Common myeloid progenitor, CD34-positive (primary cell): ENCODE measurements around the gene DNASE2B.

Experiments used
- CTCF ChIA-PET: fragments of 350-600 bp; sonication (Branson Sonifier 250); formaldehyde crosslinking; loops from one replicate; lab custom pipeline; 2021; ENCODE audit warnings: antibody characterized with exemption; lab: Charles Lee
- POLR2A ChIA-PET: fragments of 350-600 bp; sonication (Branson Sonifier 250); formaldehyde crosslinking; loops from one replicate; lab custom pipeline; 2021; ENCODE audit warnings: antibody characterized with exemption; lab: Charles Lee
- DNase-seq, 3 donors: peaks; one replicate each; pipeline versions ENCODE4 v3.0.0 to v3.0.0-alpha.2; 2013
- H3K27ac ChIP-seq, 2 experiments: 1 replicate in 1 of 2; 2 replicates in 1 of 2; pipeline ENCODE4 v1.7.0; 2013; ENCODE audit warnings: inconsistent platforms in 2 of 2, low read length in 2 of 2, mild to moderate bottlenecking in 2 of 2, low read depth in 1 of 2, moderate library complexity in 1 of 2; ENCODE audit not compliant: severe bottlenecking in 2 of 2, insufficient read depth in 1 of 2, poor library complexity in 1 of 2
- H3K27me3 ChIP-seq, 5 experiments: replicated peaks in 2 of 5; 1 replicate in 3 of 5; 2 replicates in 2 of 5; pipeline versions ENCODE4 v1.6.1 to v1.7.0; 2013; ENCODE audit warnings: low read length in 4 of 5, mild to moderate bottlenecking in 2 of 5, moderate library complexity in 2 of 5, inconsistent platforms in 1 of 5; ENCODE audit not compliant: insufficient read depth in 5 of 5, control insufficient read depth in 4 of 5
- H3K36me3 ChIP-seq, 4 experiments: 1 replicate in 2 of 4; 2 replicates in 2 of 4; pipeline versions ENCODE4 v1.6.1 to v1.7.0; 2013; ENCODE audit warnings: low read length in 3 of 4, control low read depth in 1 of 4, mild to moderate bottlenecking in 1 of 4; ENCODE audit not compliant: control insufficient read depth in 4 of 4, insufficient read depth in 4 of 4
- H3K4me1 ChIP-seq, 4 experiments: 1 replicate in 3 of 4; 2 replicates in 1 of 4; pipeline versions ENCODE4 v1.6.1 to v1.7.1; 2013; ENCODE audit warnings: low read length in 3 of 4, mild to moderate bottlenecking in 3 of 4, control low read depth in 1 of 4, inconsistent platforms in 1 of 4, moderate library complexity in 1 of 4; ENCODE audit not compliant: control insufficient read depth in 4 of 4, insufficient read depth in 4 of 4; ENCODE audit errors: control extremely low read depth in 1 of 4
- H3K4me3 ChIP-seq, 7 experiments: 1 replicate in 4 of 7; 2 replicates in 3 of 7; pipeline versions ENCODE4 v1.5.1 to v1.7.0; 2013; ENCODE audit warnings: mild to moderate bottlenecking in 7 of 7, low read length in 6 of 7, moderate library complexity in 6 of 7, inconsistent platforms in 2 of 7, low read depth in 2 of 7, control low read depth in 1 of 7; ENCODE audit not compliant: insufficient read depth in 4 of 7, control insufficient read depth in 1 of 7; ENCODE audit errors: extremely low read depth in 1 of 7
- H3K9me3 ChIP-seq, 5 experiments: 1 replicate in 4 of 5; 2 replicates in 1 of 5; pipeline versions ENCODE4 v1.6.1 to v1.7.1; 2013; ENCODE audit warnings: low read length in 4 of 5, mild to moderate bottlenecking in 2 of 5, inconsistent platforms in 1 of 5, low read depth in 1 of 5, moderate library complexity in 1 of 5; ENCODE audit not compliant: control insufficient read depth in 4 of 5, insufficient read depth in 2 of 5; ENCODE audit errors: control extremely low read depth in 1 of 5
- WGBS: methylation state at CpG from one replicate; pipeline ENCODE4 v1.1.5; 2013; ENCODE audit not compliant: insufficient coverage; 5-methylcytosine and 5-hydroxymethylcytosine counted together

The DNASE2B gene

DNA sequence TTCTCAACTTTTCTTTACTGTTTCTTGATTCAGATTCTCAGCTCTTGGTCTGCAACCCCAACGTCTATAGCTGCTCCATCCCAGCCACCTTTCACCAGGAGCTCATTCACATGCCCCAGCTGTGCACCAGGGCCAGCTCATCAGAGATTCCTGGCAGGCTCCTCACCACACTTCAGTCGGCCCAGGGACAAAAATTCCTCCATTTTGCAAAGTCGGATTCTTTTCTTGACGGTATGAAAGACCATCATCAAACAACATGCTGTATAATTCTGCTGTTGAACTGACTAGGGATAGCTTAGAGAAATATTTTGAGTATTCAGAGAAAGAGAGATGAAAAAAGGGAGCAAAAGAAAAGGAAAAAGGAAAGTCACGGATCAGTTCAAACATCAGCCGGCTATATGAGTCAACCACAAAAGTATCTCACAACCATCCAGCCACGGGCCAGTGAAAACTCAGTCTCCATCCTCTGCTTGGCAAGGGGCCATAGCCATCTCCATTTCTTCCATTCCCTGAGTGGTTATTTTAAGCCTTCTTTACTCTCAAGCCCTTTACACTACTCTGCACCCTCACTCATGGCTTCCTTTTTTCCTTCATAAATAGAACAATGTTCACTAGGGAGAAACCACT lies 14.1 kb downstream of the DNASE2B start:
- Histone ChIP-seq H3K36me3 (no peaks in the 10 kb centered on the region), H3K4me1 (no peaks in the 10 kb centered on the region), H3K9me3 (peaks cover 0 to 1% (median 0%) of the 10 kb centered on the region in 5 experiments), H3K27me3 (no peaks in the 10 kb centered on the region), H3K4me3 (no peak overlapping the region), H3K27ac (no peak overlapping the region)
- ChIA-PET POLR2A (no interaction called here), CTCF (no interaction called here)
- WGBS = 100% methylated on average over 3 of the region's 7 CpGs
- DNase-seq = no peak

DNA sequence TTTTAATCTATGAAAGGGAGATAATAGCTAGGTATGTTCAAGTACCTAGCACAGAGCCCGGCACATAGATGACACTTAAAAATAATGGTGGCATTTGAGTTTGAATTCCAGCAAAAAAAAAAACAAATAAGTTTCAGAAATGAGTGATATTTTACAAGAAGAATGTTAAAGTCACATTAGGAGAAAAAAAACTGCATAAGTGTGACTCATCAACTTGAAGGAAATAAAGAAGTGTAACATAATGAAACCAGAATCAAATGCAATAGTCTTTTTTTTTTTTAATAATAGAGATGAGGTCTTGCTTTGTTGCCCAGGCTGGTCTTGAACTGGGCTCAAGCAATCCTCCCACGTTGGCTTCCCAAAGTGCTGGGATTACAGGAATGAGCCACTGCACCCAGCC lies 17.1 kb downstream of the DNASE2B start:
- ChIA-PET POLR2A (no interaction called here), CTCF (no interaction called here)
- Histone ChIP-seq H3K9me3 (peaks cover 0 to 1% (median 0%) of the 10 kb centered on the region in 5 experiments), H3K4me1 (no peaks in the 10 kb centered on the region), H3K27ac (no peak overlapping the region), H3K4me3 (no peak overlapping the region), H3K27me3 (no peaks in the 10 kb centered on the region), H3K36me3 (no peaks in the 10 kb centered on the region)
- no CpG with 5 or more reads among the region's 2 CpGs for WGBS
- DNase-seq = peak in 2 of 3 donors; percentile 54 to 60

DNA sequence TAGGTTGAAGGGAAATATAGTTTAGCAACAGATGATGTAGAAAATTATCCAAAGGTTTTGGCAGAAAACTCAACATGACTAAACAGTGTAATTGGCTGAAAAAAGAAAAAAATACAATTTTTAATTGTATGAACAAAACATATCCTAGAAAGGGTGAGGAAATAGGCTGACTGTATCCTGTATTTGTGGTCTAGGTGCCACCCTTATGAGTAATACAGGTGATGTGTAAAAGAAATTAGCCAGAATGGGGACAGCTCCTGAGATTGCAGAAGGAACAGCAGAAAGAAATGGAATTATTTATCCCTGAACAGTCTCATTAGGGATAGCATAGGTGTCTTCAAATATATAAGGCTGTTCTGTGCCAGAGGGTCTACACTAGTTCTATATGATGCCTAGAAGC lies 24.6 kb downstream of the DNASE2B start:
- Histone ChIP-seq H3K9me3 (no peaks in the 10 kb centered on the region), H3K36me3 (no peaks in the 10 kb centered on the region), H3K27ac (no peak overlapping the region), H3K4me1 (peaks cover 0 to 7% (median 0%) of the 10 kb centered on the region in 4 experiments), H3K4me3 (no peak overlapping the region), H3K27me3 (no peaks in the 10 kb centered on the region)
- DNase-seq = no peak
- CTCF ChIA-PET = interaction anchor here (1.2 to 2.5 kb wide), 2 partner anchors 9 to 11 kb away, joined by 3 to 12 read pairs; no protein-coding TSS in a partner anchor
- POLR2A ChIA-PET = no interaction called here

DNA sequence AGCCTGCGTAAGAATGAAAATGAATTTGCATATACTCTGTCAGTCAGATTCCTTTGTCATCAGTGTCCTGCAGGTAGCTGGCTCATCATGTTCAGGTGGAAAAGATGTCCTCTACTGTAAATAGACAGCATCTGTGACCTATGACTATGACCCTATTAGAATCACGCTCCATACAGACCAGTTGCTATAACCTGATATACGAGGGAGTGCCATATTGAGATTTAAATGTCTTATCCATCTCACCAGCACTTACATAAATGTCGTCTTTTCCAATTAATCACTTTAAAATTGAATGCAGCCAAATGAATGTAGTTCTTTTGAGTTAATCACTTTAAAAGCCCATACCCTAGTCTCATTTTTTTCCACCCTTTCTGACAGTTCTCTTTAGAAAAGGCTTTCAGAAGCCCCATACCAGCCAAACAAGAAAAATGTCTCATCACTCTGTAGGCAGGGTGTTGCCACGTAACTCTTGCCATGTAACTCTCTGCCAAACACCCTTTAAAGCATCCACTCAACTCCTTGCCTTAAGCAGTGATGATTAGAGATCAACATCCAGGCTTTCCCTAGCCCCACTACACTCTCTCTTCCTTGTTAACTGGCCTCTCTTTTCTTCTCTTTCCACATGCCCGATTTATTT lies 26.3 kb downstream of the DNASE2B start:
- ChIA-PET POLR2A (no interaction called here), CTCF (interaction anchor here (2.5 kb wide), 1 partner anchor 9 kb away, joined by 12 read pairs; no protein-coding TSS in a partner anchor)
- no peak overlapping the region for H3K27ac ChIP-seq
- peaks cover 0 to 7% (median 0%) of the 10 kb centered on the region in 4 experiments for H3K4me1 ChIP-seq
- H3K9me3 ChIP-seq = peaks cover 0 to 2% (median 0%) of the 10 kb centered on the region in 5 experiments
- H3K27me3 ChIP-seq = no peaks in the 10 kb centered on the region
- DNase-seq = no peak
- WGBS = 100% methylated on average over 4 of the region's 6 CpGs
- no peak overlapping the region for H3K4me3 ChIP-seq
- H3K36me3 ChIP-seq = no peaks in the 10 kb centered on the region

DNA sequence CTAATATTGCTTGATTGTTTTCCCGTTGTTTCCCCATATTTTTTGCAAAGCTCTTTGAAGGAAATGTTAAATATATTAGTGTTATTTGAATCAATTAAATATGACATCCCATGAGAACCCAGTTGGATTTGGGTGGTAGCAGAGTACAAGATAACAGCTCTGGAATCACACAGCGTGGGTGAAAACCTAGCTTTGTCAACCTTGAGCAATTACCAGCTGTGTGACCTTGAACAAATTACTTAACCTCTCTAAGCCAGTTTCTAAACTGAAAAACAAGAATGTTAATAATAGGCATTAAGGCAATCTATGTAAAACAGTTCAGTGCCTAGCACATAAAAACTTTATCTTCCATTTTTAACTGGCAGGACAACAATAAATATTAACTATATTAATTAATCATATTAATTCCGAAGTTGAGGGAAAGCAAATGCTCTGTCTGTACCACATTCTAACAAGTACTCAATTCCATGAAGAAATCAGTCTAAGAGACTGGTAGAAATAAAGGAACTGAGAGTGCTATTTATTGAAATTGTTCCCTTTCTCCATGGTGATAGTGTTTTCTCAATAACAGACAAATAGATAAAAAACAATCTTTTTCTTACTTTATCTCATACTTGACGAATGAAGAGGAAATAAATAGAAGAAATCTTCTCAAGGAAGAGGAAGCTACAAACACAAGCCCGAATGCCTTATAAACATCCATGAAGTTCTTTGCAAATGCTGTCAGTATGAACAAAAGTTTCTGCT lies 27.0 kb downstream of the DNASE2B start:
- CTCF ChIA-PET = interaction anchor here (0.6 to 2.5 kb wide), 3 partner anchors 9 to 123 kb away, joined by 3 to 12 read pairs (median 4); no protein-coding TSS in a partner anchor
- 100% methylated on average over 1 of the region's 5 CpGs for WGBS
- DNase-seq = peak in 2 of 3 donors; percentile 34 to 41
- Histone ChIP-seq H3K27me3 (no peaks in the 10 kb centered on the region), H3K36me3 (peaks cover 0 to 2% (median 0%) of the 10 kb centered on the region in 4 experiments), H3K27ac (no peak overlapping the region), H3K4me1 (peaks cover 0 to 7% (median 0%) of the 10 kb centered on the region in 4 experiments), H3K4me3 (no peak overlapping the region), H3K9me3 (peaks cover 0 to 9% (median 2%) of the 10 kb centered on the region in 5 experiments)
- POLR2A ChIA-PET = no interaction called here

DNA sequence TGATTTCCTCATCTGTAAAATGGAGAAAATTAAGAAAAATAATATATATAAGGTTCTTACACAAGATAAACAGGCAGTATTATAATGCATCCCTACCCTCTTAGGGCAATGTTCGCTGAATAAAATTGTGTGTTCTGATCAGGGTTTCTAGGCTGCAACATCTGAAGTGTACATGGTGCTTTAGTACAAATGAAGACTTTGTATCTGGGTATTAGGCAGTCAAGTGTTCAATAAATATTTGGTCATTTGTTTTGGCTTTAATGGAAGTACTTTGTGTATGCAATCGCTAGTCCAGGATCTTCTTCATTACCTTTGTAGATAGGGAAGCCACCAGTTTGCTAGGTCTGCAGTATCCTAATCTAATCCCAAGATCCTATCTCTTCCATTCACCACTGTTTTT lies 28.1 kb downstream of the DNASE2B start:
- Histone ChIP-seq H3K9me3 (peaks cover 0 to 11% (median 2%) of the 10 kb centered on the region in 5 experiments), H3K27ac (no peak overlapping the region), H3K4me1 (peaks cover 0 to 7% (median 0%) of the 10 kb centered on the region in 4 experiments), H3K4me3 (no peak overlapping the region), H3K36me3 (peaks cover 0 to 2% (median 0%) of the 10 kb centered on the region in 4 experiments), H3K27me3 (no peaks in the 10 kb centered on the region)
- WGBS = 100% methylated on average over 1 of the region's 2 CpGs
- ChIA-PET POLR2A (no interaction called here), CTCF (no interaction called here)
- DNase-seq = no peak
